A673 (cell line): ENCODE measurements around the gene ZEB1. TPM values are rescaled to one million over a fixed set of nuclear protein-coding genes. Genes with fewer than 3 reads are reported as not detected.
A peak's percentile ranks its signal among the peaks of the same experiment; 100 is the strongest.

Experiments
- BruUV-seq: library from RNA; stranded (reverse); fragments of 400-500 nt; replicated peaks from 2 replicates; lab custom pipeline; 2021; lab: Mats Ljungman, UMichigan
- CTCF ChIA-PET: fragments of 300-600 bp; sonication (Branson Sonifier 250); formaldehyde crosslinking; loops from one replicate; lab custom pipeline; 2022; ENCODE audit warnings: antibody characterized with exemption; lab: Charles Lee
- POLR2A ChIA-PET: fragments of 300-600 bp; sonication (Branson Sonifier 250); formaldehyde crosslinking; loops from one replicate; lab custom pipeline; 2022; ENCODE audit warnings: antibody characterized with exemption; ENCODE audit not compliant: low non-redundant PET; lab: Charles Lee
- DNase-seq: peaks from one replicate; pipeline ENCODE4 v3.0.0-alpha.2; 2015; ENCODE audit warnings: low spot score
- H3K27ac ChIP-seq: fragments of 200-600 bp; sonication (generic); 2 replicates; pipeline ENCODE4 v1.5.1; 2016; ENCODE audit warnings: mixed run types, low read depth, mild to moderate bottlenecking, mixed read lengths, antibody characterized with exemption, low read length; ENCODE audit not compliant: poor library complexity, severe bottlenecking
- H3K27me3 ChIP-seq: fragments of 200-600 bp; sonication (generic); replicated peaks from 2 replicates; pipeline ENCODE4 v1.6.1; 2017; ENCODE audit warnings: mixed run types, low read depth, mild to moderate bottlenecking, mixed read lengths, antibody characterized with exemption, low read length; ENCODE audit not compliant: insufficient read depth, poor library complexity
- H3K36me3 ChIP-seq: fragments of 200-600 bp; sonication (generic); 2 replicates; pipeline ENCODE4 v1.6.1; 2016; ENCODE audit warnings: mixed run types, mild to moderate bottlenecking, mixed read lengths, antibody characterized with exemption, low read length; ENCODE audit not compliant: insufficient read depth, poor library complexity, severe bottlenecking
- H3K4me1 ChIP-seq: fragments of 200-600 bp; sonication (generic); 2 replicates; pipeline ENCODE4 v1.6.1; 2017; ENCODE audit warnings: mixed run types, mild to moderate bottlenecking, mixed read lengths, antibody characterized with exemption, low read length; ENCODE audit not compliant: insufficient read depth, poor library complexity, severe bottlenecking
- H3K4me3 ChIP-seq: fragments of 200-600 bp; sonication (generic); 2 replicates; pipeline ENCODE4 v1.5.1; 2016; ENCODE audit warnings: low read depth, mixed run types, mild to moderate bottlenecking, mixed read lengths, low read length; ENCODE audit not compliant: poor library complexity, severe bottlenecking
- H3K9me3 ChIP-seq: fragments of 200-600 bp; sonication (generic); 2 replicates; pipeline ENCODE4 v1.6.1; 2016; ENCODE audit warnings: mixed run types, low read depth, mild to moderate bottlenecking, mixed read lengths, antibody characterized with exemption, low read length; ENCODE audit not compliant: poor library complexity, severe bottlenecking
- EZH2 ChIP-seq: fragments of 200-600 bp; sonication (generic); IDR thresholded peaks from 2 replicates; pipeline ENCODE4 v1.6.1; 2017; ENCODE audit warnings: borderline replicate concordance, low read depth, mild to moderate bottlenecking, mixed read lengths, antibody characterized with exemption, low read length; ENCODE audit not compliant: poor library complexity, severe bottlenecking
- intact Hi-C: fragments of 100-400 bp; cut with micrococcal nuclease; formaldehyde crosslinking; loops from one replicate; pipeline ENCODE4 v1.10.0; 2022; ENCODE audit not compliant: unreplicated experiment
- total RNA-seq: library from RNA; stranded (reverse); gene quantifications from 2 replicates; pipeline ENCODE4 v1.2.3, GENCODE V29; 2021
- TF ChIP-seq, protein P1 (sequence below): fragments of 300-800, 200-600 bp; sonication (generic); conservative IDR thresholded peaks from 2 replicates; pipeline ENCODE4 v1.5.1; 2017; ENCODE audit warnings: low read depth, mild to moderate bottlenecking, antibody characterized with exemption, low read length, moderate library complexity, mixed read lengths

Gene ZEB1
- total RNA-seq, 1 experiment from 2014 or later: 8.3 TPM

DNA sequence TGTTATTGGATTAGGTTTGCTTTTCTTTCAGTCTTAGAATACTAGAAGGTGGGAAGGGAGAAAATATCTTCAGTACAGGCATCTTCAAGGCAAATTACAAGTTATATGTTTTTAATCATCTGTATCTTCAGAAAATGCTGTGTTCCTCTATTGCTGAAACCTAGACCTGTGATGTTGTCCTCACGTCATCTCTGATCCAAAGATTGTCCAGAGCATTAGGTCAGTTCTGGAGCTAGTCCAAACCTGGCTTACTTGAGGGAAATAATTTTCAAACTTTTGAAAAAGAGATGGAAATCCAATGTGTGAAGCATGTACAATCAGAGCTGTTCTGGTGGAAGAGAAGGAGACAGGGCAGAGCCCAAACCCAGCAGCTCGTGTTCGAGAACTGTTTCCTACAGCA, 217.3 kb downstream of the ZEB1 start:
- Histone ChIP-seq H3K9me3 (no peaks in the 10 kb centered on the region), H3K4me3 (no peak overlapping the region), H3K4me1 (no peaks in the 10 kb centered on the region), H3K27me3 (no peaks in the 10 kb centered on the region), H3K36me3 (no peaks in the 10 kb centered on the region), H3K27ac (no peak overlapping the region)
- intact Hi-C loops: no loop called here
- TF ChIP-seq, protein P1, sequence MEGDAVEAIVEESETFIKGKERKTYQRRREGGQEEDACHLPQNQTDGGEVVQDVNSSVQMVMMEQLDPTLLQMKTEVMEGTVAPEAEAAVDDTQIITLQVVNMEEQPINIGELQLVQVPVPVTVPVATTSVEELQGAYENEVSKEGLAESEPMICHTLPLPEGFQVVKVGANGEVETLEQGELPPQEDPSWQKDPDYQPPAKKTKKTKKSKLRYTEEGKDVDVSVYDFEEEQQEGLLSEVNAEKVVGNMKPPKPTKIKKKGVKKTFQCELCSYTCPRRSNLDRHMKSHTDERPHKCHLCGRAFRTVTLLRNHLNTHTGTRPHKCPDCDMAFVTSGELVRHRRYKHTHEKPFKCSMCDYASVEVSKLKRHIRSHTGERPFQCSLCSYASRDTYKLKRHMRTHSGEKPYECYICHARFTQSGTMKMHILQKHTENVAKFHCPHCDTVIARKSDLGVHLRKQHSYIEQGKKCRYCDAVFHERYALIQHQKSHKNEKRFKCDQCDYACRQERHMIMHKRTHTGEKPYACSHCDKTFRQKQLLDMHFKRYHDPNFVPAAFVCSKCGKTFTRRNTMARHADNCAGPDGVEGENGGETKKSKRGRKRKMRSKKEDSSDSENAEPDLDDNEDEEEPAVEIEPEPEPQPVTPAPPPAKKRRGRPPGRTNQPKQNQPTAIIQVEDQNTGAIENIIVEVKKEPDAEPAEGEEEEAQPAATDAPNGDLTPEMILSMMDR: no peak
- no peak for TF ChIP-seq EZH2
- no peak for DNase-seq
- CTCF ChIA-PET: no interaction called here
- POLR2A ChIA-PET: no interaction called here
- no TSS peak for BruUV-seq

DNA sequence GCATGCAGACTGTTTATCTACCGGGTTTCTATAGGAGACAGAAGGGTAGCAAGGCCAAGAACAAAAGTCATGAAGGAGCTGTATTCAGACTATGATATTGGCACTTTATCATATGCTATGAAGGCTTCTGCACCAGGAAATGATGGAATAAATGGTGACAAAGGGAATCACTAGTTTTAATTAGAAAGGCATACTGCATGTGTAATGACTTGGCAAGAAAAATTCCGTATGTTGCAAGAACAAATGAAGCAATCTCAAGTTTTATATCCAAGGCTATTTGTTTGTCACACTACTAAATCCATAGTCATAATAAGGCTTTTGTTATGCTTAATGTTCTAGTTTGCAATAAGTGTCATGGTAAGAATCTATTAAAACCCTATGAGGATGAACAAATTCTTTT, 230.9 kb downstream of the ZEB1 start:
- intact Hi-C loops: no loop called here
- no peaks in the 10 kb centered on the region for H3K4me1 ChIP-seq
- H3K27me3 ChIP-seq: no peaks in the 10 kb centered on the region
- BruUV-seq: no TSS peak
- H3K9me3 ChIP-seq: no peaks in the 10 kb centered on the region
- H3K27ac ChIP-seq: no peak overlapping the region
- CTCF ChIA-PET: no interaction called here
- no peak overlapping the region for H3K4me3 ChIP-seq
- TF ChIP-seq EZH2: no peak
- TF ChIP-seq, protein P1: no peak
- peak; percentile 25 for DNase-seq
- no peaks in the 10 kb centered on the region for H3K36me3 ChIP-seq
- POLR2A ChIA-PET: no interaction called here

DNA sequence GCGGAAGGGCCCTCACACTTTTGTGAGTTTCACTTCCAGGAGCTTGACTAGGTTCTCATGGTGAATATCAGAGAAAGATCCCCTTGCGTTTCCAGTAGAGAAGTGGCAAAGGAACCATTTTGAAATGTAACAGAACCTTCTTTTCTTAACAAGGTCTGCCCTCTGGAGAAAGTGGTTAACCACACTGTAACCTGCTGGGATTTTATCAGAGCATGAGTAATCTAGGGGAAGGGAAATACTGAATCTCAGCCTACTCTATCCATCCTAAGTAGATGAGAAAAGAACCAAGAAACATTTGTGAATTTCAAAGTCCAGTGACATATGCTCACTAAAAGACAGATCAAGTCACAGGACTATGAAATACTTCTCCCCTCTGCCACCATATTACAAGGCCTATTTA, 235.5 kb downstream of the ZEB1 start:
- Histone ChIP-seq H3K9me3 (peaks cover 7% of the 10 kb centered on the region), H3K27ac (no peak overlapping the region), H3K36me3 (no peaks in the 10 kb centered on the region), H3K27me3 (no peaks in the 10 kb centered on the region), H3K4me3 (no peak overlapping the region), H3K4me1 (no peaks in the 10 kb centered on the region)
- ChIA-PET CTCF (no interaction called here), POLR2A (no interaction called here)
- no TSS peak for BruUV-seq
- TF ChIP-seq, protein P1: no peak
- TF ChIP-seq EZH2: no peak
- no peak for DNase-seq
- intact Hi-C loops: no loop called here
